IPS DF 19.7 (cell line): ENCODE results near the gene ACACB.

Source experiments
- DNase-seq: peaks from one replicate; pipeline ENCODE4 v3.0.0-alpha.2; 2013; ENCODE audit warnings: low read depth, low spot score

ACACB gene

DNA sequence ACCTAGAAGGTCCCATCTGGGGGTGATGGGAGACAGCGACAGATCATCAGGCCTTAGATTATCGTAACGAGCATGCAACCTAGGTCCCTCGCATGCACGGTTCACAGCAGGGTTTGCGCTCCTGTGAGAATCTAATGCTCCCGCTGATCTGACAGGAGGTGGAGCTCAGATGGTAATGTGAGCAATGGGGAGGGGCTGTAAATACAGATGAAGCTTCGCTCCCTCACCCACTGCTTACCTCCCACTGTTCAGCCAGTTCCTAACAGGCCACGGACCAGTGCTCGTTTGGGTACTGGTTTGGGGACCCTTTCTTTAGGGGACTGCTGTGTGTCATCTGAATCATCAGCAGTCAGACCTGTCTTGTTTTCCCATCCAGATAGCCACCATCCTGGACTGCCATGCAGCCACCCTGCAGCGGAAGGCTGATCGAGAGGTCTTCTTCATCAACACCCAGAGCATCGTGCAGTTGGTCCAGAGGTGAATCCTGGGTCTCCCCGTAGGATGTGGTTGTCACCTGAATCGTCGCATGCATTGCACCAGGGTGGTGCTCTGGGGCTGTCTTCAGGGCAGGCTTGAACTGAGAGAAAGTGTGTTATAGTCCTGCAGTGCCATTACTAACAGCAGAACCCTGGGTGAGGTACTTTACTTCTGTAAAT, 96.2 kb downstream of the ACACB start:
- no peak for DNase-seq

DNA sequence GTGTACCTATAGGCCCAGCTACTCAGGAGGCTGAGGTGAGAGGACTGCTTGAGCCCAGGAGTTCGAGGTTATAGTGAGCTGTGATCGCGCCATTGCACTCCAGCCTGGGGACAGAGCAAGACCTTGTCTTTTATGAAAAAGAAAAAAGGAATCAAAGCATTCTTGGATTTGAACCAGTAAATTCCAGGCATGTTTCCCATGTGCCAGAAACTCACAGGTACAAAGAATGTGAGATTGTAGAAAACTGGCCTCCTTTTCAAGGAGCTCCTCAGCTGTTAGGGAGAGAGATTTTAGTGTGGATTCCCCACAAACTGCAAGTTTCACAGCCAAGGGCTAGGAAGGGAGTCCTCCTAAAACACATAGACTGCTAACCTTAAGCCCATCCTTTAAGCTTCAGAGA, 97.7 kb downstream of the ACACB start:
- no peak for DNase-seq

DNA sequence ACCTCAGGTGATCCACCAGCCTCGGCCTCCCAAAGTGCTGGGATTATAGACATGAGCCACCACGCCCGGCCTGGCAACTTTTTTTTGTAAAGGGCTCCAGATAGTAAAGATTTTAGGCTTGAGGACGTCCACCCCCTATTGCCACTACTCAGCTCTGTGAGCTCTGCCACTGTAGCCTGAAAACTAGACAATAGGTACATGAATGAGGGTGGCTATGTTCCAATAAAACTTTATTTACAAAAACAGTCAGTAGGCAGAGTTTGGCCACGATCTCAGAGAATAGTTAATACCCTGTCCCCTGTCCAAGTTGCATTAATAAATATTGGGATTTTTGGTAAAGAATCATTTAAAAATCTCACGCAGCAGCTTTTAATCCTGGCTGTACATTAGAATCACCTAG, 102.6 kb downstream of the ACACB start:
- no peak for DNase-seq

DNA sequence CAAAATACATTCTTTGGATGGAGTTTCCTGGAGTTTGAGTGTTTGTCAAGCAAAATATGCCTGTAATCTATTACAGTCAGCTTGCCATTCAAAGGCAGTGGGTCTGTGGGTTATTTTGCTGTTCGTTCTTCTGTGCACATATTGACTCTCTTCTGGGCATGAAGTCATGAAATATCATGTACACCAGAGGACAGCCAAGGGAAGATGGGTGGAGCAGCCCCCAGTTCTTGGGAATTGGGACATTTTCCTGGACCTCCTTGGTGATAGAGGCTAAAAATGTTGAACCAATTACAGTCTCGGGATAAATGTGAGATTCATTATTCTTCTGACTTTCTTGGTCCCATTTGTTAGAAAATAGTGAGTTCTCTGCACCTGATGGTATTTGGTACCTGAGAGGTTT, 103.6 kb downstream of the ACACB start:
- DNase-seq = no peak

- DNase-seq = no peak
These were observed 105.0 kb downstream of the ACACB start for GRCh38 chr12:109221277-109221931.

DNA sequence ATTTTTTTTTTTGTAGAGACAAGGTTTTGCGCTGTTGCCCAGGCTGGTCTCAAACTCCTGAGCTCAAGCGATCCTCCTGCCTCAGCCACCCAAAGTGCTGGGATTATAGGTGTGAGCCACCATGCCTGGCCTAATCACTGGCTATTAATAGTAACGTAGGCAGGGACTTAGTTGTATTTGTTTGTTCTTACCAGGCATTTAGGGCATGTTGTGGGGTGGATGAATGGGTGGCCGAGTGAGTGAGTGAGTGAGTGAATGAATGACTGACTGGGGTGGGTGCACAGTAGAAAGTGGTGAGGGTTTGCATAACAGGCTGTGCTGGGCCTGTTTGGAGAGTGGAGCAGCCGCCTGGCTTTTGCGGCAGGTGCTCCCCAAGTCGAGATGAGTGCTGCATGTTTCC, 105.7 kb downstream of the ACACB start:
- DNase-seq = no peak

- DNase-seq = no peak
These were observed 106.1 kb downstream of the ACACB start for GRCh38 chr12:109222496-109222895.

- no peak for DNase-seq
These were observed 106.8 kb downstream of the ACACB start for GRCh38 chr12:109223211-109223610.

GRCh38 chr12:109223868-109224267, 107.5 kb downstream of the ACACB start:
- DNase-seq = no peak

GRCh38 chr12:109228664-109229063, 112.3 kb downstream of the ACACB start:
- DNase-seq = no peak

GRCh38 chr12:109230193-109230592, 113.8 kb downstream of the ACACB start:
- DNase-seq = no peak

- no peak for DNase-seq
These were observed 116.3 kb downstream of the ACACB start for GRCh38 chr12:109232731-109233130.

DNA sequence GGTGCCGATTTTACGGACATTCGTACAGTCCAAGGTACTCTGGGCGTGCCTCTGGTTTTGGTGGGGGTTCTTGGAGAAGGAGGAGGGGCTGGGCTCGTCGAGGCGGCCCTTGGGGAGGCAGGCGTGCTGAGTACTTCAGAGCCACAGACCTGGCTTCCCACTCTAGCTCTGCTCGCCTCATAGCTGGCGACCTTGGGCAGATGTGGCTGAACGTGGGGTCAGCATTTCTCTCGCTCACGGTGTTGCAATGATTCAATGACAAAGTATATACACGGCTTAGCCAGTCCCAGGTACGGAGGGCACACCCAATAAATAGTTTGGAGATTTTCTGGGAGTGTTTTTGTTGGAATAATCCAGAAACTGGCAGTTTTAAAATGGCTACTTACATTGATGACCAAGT, 117.6 kb downstream of the ACACB start:
- no peak for DNase-seq

DNA sequence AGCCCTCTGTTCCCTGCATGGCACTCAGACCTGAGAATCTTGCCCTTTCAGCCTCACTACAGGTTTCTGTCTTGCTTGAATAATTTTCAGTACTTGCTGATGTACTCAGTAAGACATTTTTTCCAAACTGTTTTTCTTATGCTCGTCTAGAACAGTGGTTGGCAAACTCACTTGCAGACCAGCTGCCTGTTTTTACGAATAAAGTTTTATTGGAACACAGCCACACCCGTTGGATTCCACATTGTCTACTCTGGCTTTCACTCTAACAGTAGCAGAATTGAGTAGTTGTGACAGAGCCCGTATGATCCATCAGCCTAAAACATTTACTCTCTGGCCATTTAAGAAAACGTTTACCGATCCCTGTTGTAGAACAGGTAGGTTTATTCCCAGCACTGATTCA, 119.9 kb downstream of the ACACB start:
- no peak for DNase-seq

DNA sequence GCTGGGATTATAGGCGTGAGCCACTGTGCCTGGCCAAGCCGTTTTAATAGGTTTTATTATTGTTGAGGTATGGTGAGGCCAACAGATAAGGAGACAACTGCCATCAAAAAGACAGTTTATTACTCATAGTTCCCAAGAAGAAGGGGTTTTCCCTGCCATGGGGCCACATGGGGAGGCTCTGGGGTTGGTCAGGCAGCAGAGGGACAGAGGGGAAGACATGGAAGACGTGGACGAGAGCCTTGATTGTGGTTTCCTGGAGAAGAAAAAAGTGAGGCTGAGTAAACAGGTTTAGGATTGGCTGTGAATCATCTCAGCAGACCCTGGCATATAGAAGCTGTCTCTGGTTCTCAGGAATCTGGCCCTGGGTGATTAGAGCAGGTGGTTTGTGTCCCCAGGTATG, 122.8 kb downstream of the ACACB start:
- no peak for DNase-seq

- no peak for DNase-seq
These were observed 123.3 kb downstream of the ACACB start for GRCh38 chr12:109239691-109240090.

DNA sequence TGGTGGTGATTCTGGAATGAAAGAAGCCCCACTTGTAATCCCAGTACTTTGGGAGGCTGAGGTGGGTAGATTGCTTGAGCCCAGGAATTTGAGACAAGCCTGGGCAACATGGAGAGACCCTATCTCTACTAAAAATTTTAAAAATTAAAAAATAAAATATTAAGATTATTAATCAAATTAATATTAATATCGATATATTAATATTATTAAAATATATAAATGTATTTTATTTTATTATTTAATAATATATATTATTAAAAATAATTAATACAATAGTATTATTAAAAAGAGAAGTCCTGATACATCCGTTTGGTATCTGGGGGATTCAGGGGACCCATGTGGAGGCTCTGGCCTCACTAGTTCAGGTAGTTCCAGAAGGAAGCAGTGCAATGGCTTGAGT, 124.0 kb downstream of the ACACB start:
- no peak for DNase-seq

GRCh38 chr12:109241936-109242335, 125.5 kb downstream of the ACACB start:
- no peak for DNase-seq

DNA sequence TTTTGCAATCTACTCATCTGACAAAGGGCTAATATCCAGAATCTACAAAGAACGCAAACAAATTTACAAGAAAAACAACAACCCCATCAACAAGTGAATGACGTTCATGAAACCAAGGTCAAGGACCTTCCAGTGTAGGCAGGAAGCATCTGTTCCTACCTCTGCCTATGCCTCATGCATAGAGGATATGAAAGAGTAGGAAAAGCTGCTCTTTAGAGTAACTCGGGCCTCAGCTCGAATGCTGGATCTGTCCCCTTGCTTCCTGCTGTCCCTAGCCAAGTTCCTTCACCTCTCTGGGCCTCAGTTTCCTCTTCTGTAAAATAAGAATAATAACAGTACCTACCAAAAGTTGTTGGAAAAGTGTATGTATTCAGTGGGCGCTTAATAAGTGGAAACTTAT, 127.7 kb downstream of the ACACB start:
- DNase-seq = no peak

DNA sequence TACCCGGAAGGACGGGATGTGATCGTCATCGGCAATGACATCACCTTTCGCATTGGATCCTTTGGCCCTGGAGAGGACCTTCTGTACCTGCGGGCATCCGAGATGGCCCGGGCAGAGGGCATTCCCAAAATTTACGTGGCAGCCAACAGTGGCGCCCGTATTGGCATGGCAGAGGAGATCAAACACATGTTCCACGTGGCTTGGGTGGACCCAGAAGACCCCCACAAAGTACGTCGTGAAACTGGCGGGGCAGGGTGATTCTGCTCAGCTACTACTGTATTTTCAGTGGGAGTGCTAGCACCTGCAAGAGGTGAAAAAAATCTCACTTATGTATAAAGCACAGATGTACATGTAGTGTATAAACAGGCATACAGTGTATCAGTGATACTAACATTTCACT, 129.8 kb downstream of the ACACB start:
- DNase-seq = no peak

GRCh38 chr12:109247831-109248654, 131.7 kb downstream of the ACACB start:
- DNase-seq = no peak

DNA sequence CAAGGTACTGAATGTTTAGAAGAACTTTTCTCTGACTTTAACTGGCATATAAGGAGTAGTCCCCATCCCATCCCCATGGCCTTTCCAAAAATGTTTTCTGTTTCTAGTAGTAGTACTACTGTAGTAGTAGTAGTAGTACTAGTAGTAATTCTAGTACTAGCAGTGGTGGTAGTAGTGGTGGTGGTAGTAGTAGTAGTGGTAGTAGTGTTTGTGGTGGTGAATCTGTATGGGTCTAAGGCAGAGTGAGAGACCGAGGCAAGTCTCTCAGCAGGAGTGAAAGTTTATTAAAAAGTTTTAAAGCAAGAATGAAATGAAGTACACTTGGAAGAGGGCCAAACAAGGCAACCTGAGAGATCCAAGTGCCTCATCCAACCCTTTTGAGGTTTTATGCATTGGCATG, 134.1 kb downstream of the ACACB start:
- DNase-seq = no peak

DNA sequence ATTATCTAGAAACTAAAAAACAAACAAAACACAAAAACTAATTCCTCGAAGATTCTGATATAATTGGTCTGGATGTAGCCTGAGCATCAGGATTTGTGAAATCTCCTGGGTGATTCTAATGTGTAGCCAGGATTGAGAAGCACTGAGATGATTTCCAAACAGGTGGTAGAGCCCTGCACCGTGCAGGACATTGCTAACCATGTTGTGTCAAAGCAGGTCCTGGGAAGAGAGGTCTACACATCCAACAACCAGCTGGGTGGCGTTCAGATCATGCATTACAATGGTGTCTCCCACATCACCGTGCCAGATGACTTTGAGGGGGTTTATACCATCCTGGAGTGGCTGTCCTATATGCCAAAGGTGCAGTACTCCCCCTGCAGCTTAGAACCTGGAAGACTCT, 136.4 kb downstream of the ACACB start:
- DNase-seq = no peak
